Upper lobe of right lung (tissue), 1 donor: ENCODE measurements around the gene SCN2B. TPM values are rescaled to one million over a fixed set of nuclear protein-coding genes. Genes with fewer than 3 reads are reported as not detected.

Source experiments
- ATAC-seq: fragments of 200-7000 bp; cut with Tn5 transposase; one replicate; pipeline ENCODE4 v1.9.1; 2020; ENCODE audit warnings: mild to moderate bottlenecking, moderate library complexity
- DNase-seq: peaks from one replicate; pipeline ENCODE4 v3.0.0-alpha.2; 2020
- H3K27ac ChIP-seq: fragments of 200-600 bp; one replicate; pipeline ENCODE4 v1.8.0; 2022
- H3K27me3 ChIP-seq: fragments of 200-600 bp; one replicate; pipeline ENCODE4 v1.8.0; 2022; ENCODE audit warnings: mild to moderate bottlenecking
- H3K36me3 ChIP-seq: fragments of 200-600 bp; one replicate; pipeline ENCODE4 v1.8.0; 2022
- H3K4me1 ChIP-seq: fragments of 200-600 bp; one replicate; pipeline ENCODE4 v1.8.0; 2022
- H3K4me3 ChIP-seq: fragments of 200-600 bp; one replicate; pipeline ENCODE4 v1.8.0; 2022; ENCODE audit warnings: mild to moderate bottlenecking
- H3K9me3 ChIP-seq: fragments of 200-600 bp; one replicate; pipeline ENCODE4 v1.8.0; 2022
- CTCF ChIP-seq: fragments of 200-600 bp; IDR thresholded peaks from one replicate; pipeline ENCODE4 v1.8.0; 2022; ENCODE audit warnings: antibody characterized with exemption
- intact Hi-C: fragments of 100-400 bp; cut with DNase I; formaldehyde crosslinking; loops from one replicate; pipeline ENCODE4 v1.11.0; 2022
- total RNA-seq: library from RNA; stranded (reverse); fragmentation: NEBNext Ultra II Directional; extraction: Animal tissue kit (Norgen Biotek cat#: 25700); gene quantifications from one replicate; pipeline ENCODE4 v1.2.1, GENCODE V29; 2021
- donor health status: DM: no; HTN: yes; CAD: no; lungs with severe emphysema.

SCN2B gene
- total RNA-seq, 1 donor from 2014 or later: 2.5 TPM

GRCh38 chr11:118215765-118216164 lies 39.3 kb upstream of the SCN2B start:
- ATAC-seq: no peak

GRCh38 chr11:118215262-118215661 lies 38.8 kb upstream of the SCN2B start:
- Histone ChIP-seq H3K4me1 (peaks cover 40% of the 10 kb centered on the region), H3K36me3 (peaks cover 5% of the 10 kb centered on the region), H3K27ac (peak overlapping the region; percentile 56), H3K4me3 (no peak overlapping the region), H3K9me3 (no peaks in the 10 kb centered on the region), H3K27me3 (no peaks in the 10 kb centered on the region)
- DNase-seq: no peak
- ATAC-seq: no peak
- intact Hi-C loops: no loop called here
- TF ChIP-seq CTCF: no peak

More at GRCh38 chr11:118215765-118216164, 39.3 kb upstream of the SCN2B start:
- DNase-seq: no peak
- Histone ChIP-seq H3K36me3 (no peaks in the 10 kb centered on the region), H3K4me3 (peak overlapping the region; percentile 14), H3K4me1 (peaks cover 45% of the 10 kb centered on the region), H3K27me3 (no peaks in the 10 kb centered on the region), H3K27ac (peak overlapping the region; percentile 42), H3K9me3 (no peaks in the 10 kb centered on the region)
- intact Hi-C loops: no loop called here
- TF ChIP-seq CTCF: no peak

- H3K4me3 ChIP-seq: no peak overlapping the region
- H3K36me3 ChIP-seq: peaks cover 8% of the 10 kb centered on the region
- DNase-seq (no peak), ATAC-seq (peak; percentile 78)
- H3K4me1 ChIP-seq: peaks cover 37% of the 10 kb centered on the region
- intact Hi-C loops: no loop called here
- TF ChIP-seq CTCF: no peak
- no peaks in the 10 kb centered on the region for H3K9me3 ChIP-seq
- H3K27me3 ChIP-seq: no peaks in the 10 kb centered on the region
- peak overlapping the region; percentile 56 for H3K27ac ChIP-seq
These were observed 37.9 kb upstream of the SCN2B start for GRCh38 chr11:118214210-118214914.

- H3K27me3 ChIP-seq: no peaks in the 10 kb centered on the region
- peaks cover 37% of the 10 kb centered on the region for H3K4me1 ChIP-seq
- H3K4me3 ChIP-seq: no peak overlapping the region
- no peaks in the 10 kb centered on the region for H3K9me3 ChIP-seq
- intact Hi-C loops: no loop called here
- H3K27ac ChIP-seq: no peak overlapping the region
- H3K36me3 ChIP-seq: peaks cover 8% of the 10 kb centered on the region
- no peak for TF ChIP-seq CTCF
- no peak for DNase-seq
- no peak for ATAC-seq
These were observed 37.3 kb upstream of the SCN2B start for GRCh38 chr11:118213781-118214180.

- DNase-seq (no peak), ATAC-seq (no peak)
- intact Hi-C loops: no loop called here
- Histone ChIP-seq H3K27ac (no peak overlapping the region), H3K4me1 (peaks cover 38% of the 10 kb centered on the region), H3K9me3 (no peaks in the 10 kb centered on the region), H3K36me3 (peaks cover 8% of the 10 kb centered on the region), H3K4me3 (no peak overlapping the region), H3K27me3 (no peaks in the 10 kb centered on the region)
- TF ChIP-seq CTCF: no peak
These were observed 36.8 kb upstream of the SCN2B start for GRCh38 chr11:118213201-118213600.
